HepG2 (cell line): ENCODE data around the gene SNURF. TPM values are rescaled to one million over a fixed set of nuclear protein-coding genes. Genes with fewer than 3 reads are reported as not detected.

ENCODE experiments used
- GTF2F1 ChIP-seq: fragments of 150-350 bp; IDR thresholded peaks from 2 replicates; pipeline ENCODE4 v1.6.1; 2014; ENCODE audit warnings: low read length
- MLXIP ChIP-seq: sonication (generic); formaldehyde crosslinking; IDR thresholded peaks from 2 replicates; pipeline ENCODE4 v1.9.0; 2021; ENCODE audit warnings: missing genetic modification reagents, borderline replicate concordance
- RARA ChIP-seq: IDR thresholded peaks from 2 replicates; pipeline ENCODE4 v1.6.1; 2016; ENCODE audit warnings: missing genetic modification reagents, missing compliant biosample characterization
- RBAK ChIP-seq: sonication (generic); formaldehyde crosslinking; IDR thresholded peaks from 2 replicates; pipeline ENCODE4 v1.5.1; 2020; ENCODE audit warnings: mild to moderate bottlenecking, missing genetic modification reagents
- REST ChIP-seq, 2 experiments: IDR thresholded peaks; 2 replicates each; pipeline ENCODE4 v1.6.1; 2011 to 2012; ENCODE audit warnings: low read length in 2 of 2, borderline replicate concordance in 1 of 2, low read depth in 1 of 2, mild to moderate bottlenecking in 1 of 2, moderate library complexity in 1 of 2
- TRIM22 ChIP-seq: fragments of 450-650 bp; IDR thresholded peaks from 2 replicates; pipeline ENCODE4 v1.6.1; 2017
- ZNF292 ChIP-seq: sonication (generic); formaldehyde crosslinking; IDR thresholded peaks from 2 replicates; pipeline ENCODE4 v1.8.1; 2022; ENCODE audit warnings: mild to moderate bottlenecking, low read depth, missing genetic modification reagents, borderline replicate concordance
- ZNF501 ChIP-seq: sonication (generic); formaldehyde crosslinking; IDR thresholded peaks from 2 replicates; pipeline ENCODE4 v1.5.1; 2020; ENCODE audit warnings: mild to moderate bottlenecking, moderate library complexity, missing genetic modification reagents
- ZNF687 ChIP-seq: sonication (generic); formaldehyde crosslinking; IDR thresholded peaks from 2 replicates; pipeline ENCODE4 v1.5.1; 2020; ENCODE audit warnings: mild to moderate bottlenecking, missing genetic modification reagents, moderate library complexity
- ZNF691 ChIP-seq: sonication (generic); formaldehyde crosslinking; IDR thresholded peaks from 2 replicates; pipeline ENCODE4 v1.4.0; 2020; ENCODE audit warnings: missing genetic modification reagents, low read depth, mild to moderate bottlenecking, borderline replicate concordance
- ZNF770 ChIP-seq: sonication (generic); formaldehyde crosslinking; IDR thresholded peaks from 2 replicates; pipeline ENCODE4 v1.5.0; 2020; ENCODE audit warnings: mild to moderate bottlenecking, missing genetic modification reagents
- polyA plus RNA-seq, 8 experiments: library from polyadenylated mRNA; depleted of rRNA in 3 of 8; stranded (reverse) in 7 of 8; unstranded in 1 of 8; fragments of >200 nt; fragmentation: Illumina TruSeq in 4 of 8; extraction: Trizol in 4 of 8; gene quantifications; 2 replicates each; pipeline versions ENCODE4 v1.2.1 to v1.2.3, GENCODE V29; 2011 to 2016; ENCODE audit warnings: low read depth in 4 of 8, missing spikeins in 1 of 8, mixed read lengths in 1 of 8; ENCODE audit not compliant: insufficient read depth in 1 of 8
- total RNA-seq, 5 experiments: library from RNA; depleted of rRNA; stranded (reverse); fragments of >200 nt; fragmentation: Illumina TruSeq; extraction: Trizol; gene quantifications; 2 replicates each; pipeline ENCODE4 v1.2.3, GENCODE V29; 2016; ENCODE audit warnings: low read depth in 1 of 5

The SNURF gene
- total and polyA plus RNA-seq, 2 of the 13 experiments (the other 11 are each of a cell fraction or from before 2014, with no cell fraction given): 2.1 to 7.6 TPM

- no peak for TF ChIP-seq ZNF770 (CRISPR knock-in tag)
- peak in 1 of 2 experiments; percentile 56; a peak in 1 of 4 replicates for TF ChIP-seq REST (IDR thresholded peaks at IDR 0.05; ENCODE audit: borderline replicate concordance in 1 of 2, low read depth in 1 of 2, low read length in 2 of 2)
- TF ChIP-seq MLXIP (CRISPR knock-in tag): no peak
- TF ChIP-seq ZNF687 (CRISPR knock-in tag): peak; percentile 78
- TF ChIP-seq TRIM22: no peak
- TF ChIP-seq RARA: no peak
- TF ChIP-seq RBAK: no peak
- 0 out of 2 replicates have a peak, but pooled peaks have one; percentile 24 for TF ChIP-seq ZNF501 (CRISPR knock-in tag)
- 0 out of 2 replicates have a peak, but pooled peaks have one; percentile 34 for TF ChIP-seq GTF2F1
- peak; percentile 80; the same call in 1 of the 2 replicates for TF ChIP-seq ZNF292
- 0 out of 2 replicates have a peak, but pooled peaks have one; percentile 40 for TF ChIP-seq ZNF691
Observed at GRCh38 chr15:24954783-24955530, at the start of gene SNURF, which contains the start of gene SNRPN (continued).
